GM18861 (cell line): ENCODE data around the gene SART1.
"Not testable (repeated sequence)": the region's sequence is repeated elsewhere in the genome, so short reads cannot be mapped to it uniquely, and the experiment has no call there.

ENCODE experiments used
- ATAC-seq: cut with Tn5 transposase; IDR thresholded peaks from one replicate; pipeline ENCODE4 v1.9.1; 2021; ENCODE audit not compliant: unreplicated experiment

The SART1 gene

GRCh38 chr11:65932558-65932919 is 29.0 kb upstream of the SART1 start:
- no peak for ATAC-seq

GRCh38 chr11:65934014-65934413 is 27.5 kb upstream of the SART1 start:
- ATAC-seq: no peak

GRCh38 chr11:65937766-65938165 is 23.8 kb upstream of the SART1 start:
- no peak for ATAC-seq

GRCh38 chr11:65941720-65942310 is 19.7 kb upstream of the SART1 start:
- no peak for ATAC-seq

GRCh38 chr11:65942531-65942930 is 19.0 kb upstream of the SART1 start:
- ATAC-seq: no peak

GRCh38 chr11:65944191-65944590 is 17.3 kb upstream of the SART1 start:
- no peak for ATAC-seq

GRCh38 chr11:65944767-65945166 is 16.8 kb upstream of the SART1 start:
- ATAC-seq: no peak

- no peak for ATAC-seq
Observed at GRCh38 chr11:65945430-65945911, 16.1 kb upstream of the SART1 start, which contains the start of gene TSGA10IP. TSGA10IP (plus strand) TSS chr11:65945480; CDS start chr11:65945676, 196 bp downstream.

- no peak for ATAC-seq
Observed at GRCh38 chr11:65945941-65946558, 15.5 kb upstream of the SART1 start.

GRCh38 chr11:65946655-65947054 is 14.9 kb upstream of the SART1 start:
- no peak for ATAC-seq

- no peak for ATAC-seq
Observed at GRCh38 chr11:65947133-65947532, 14.4 kb upstream of the SART1 start.

GRCh38 chr11:65947603-65948125 is 13.9 kb upstream of the SART1 start:
- no peak for ATAC-seq

GRCh38 chr11:65950711-65951110 is 10.8 kb upstream of the SART1 start:
- ATAC-seq: not testable (repeated sequence)

GRCh38 chr11:65951641-65952040 is 9.9 kb upstream of the SART1 start:
- not testable (repeated sequence) for ATAC-seq

- no peak for ATAC-seq
Observed at GRCh38 chr11:65952052-65952521, 9.4 kb upstream of the SART1 start.

- no peak for ATAC-seq
Observed at GRCh38 chr11:65953471-65953870, 8.1 kb upstream of the SART1 start.

GRCh38 chr11:65954771-65955170 is 6.8 kb upstream of the SART1 start:
- no peak for ATAC-seq

GRCh38 chr11:65958291-65958690 is 3.2 kb upstream of the SART1 start:
- no peak for ATAC-seq

GRCh38 chr11:65958774-65959420 is 2.6 kb upstream of the SART1 start:
- ATAC-seq: no peak

- ATAC-seq: no peak
Observed at GRCh38 chr11:65960824-65961266, 689 bp upstream of the SART1 start.

- ATAC-seq: no peak
Observed at GRCh38 chr11:65962141-65962564, 619 bp downstream of the SART1 start.

GRCh38 chr11:65964906-65965305 is 3.4 kb downstream of the SART1 start:
- no peak for ATAC-seq
